GM19397 (cell line): ENCODE measurements around the gene RCOR1.
"Not testable (repeated sequence)": the region's sequence is repeated elsewhere in the genome, so short reads cannot be mapped to it uniquely, and the experiment has no call there.

Experiments used
- ATAC-seq: cut with Tn5 transposase; IDR thresholded peaks from one replicate; pipeline ENCODE4 v1.9.1; 2021; ENCODE audit warnings: mild to moderate bottlenecking, moderate library complexity; ENCODE audit not compliant: unreplicated experiment

Gene RCOR1

DNA sequence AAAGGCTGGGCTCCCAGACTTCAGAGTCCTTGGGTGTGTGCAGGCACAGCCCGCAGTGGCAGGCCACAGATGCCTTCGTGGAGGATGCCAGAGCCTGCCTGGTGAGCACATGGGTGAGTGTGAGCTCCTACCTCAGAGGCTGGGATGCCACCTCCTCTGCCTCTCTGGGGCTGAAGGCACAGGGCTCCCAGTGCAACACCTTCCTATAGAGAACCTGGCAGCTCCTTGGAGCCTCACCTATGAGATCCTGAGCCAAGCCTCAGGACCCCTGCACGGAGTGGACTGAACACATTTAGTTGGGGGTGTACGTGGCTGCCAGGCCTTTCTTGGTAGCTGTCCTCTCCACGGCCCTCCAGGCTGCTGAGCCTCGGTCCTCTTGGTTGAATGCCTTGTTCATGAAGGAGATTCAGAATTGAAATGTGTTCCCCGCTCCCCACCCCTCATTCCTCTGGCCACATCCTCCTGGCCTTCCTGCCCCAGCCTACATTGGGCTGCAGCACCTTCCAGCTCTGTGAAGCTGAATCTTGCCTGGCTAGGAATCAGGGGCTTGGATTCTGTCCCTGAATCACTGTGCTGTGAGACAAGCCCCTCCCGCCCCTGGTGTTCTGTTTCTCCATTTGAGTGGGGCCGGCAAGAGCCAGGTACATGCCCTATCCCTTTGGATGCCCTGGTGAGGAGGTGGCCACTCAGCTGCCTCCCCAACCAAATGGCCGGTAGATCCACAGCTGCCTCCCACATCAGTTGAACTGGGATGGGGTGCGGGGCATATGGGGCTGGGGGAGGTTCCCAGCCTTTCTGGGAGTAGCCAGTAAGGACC lies 146.1 kb downstream of the RCOR1 start:
- no peak for ATAC-seq

DNA sequence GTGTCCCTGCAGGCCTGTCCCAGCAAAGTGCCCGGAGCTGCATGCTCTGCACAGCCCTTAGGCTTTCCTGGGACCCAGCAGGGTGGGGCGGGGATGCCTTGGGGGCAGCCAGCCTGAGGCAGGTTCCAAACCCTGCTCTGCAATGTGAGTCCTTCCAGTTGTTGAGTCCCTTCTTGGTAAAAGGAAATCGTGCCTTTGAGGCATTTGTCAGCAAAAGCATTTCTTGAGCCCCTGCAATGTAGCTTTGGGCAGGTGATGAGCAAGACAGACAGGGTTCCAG lies 146.7 kb downstream of the RCOR1 start:
- ATAC-seq = no peak

DNA sequence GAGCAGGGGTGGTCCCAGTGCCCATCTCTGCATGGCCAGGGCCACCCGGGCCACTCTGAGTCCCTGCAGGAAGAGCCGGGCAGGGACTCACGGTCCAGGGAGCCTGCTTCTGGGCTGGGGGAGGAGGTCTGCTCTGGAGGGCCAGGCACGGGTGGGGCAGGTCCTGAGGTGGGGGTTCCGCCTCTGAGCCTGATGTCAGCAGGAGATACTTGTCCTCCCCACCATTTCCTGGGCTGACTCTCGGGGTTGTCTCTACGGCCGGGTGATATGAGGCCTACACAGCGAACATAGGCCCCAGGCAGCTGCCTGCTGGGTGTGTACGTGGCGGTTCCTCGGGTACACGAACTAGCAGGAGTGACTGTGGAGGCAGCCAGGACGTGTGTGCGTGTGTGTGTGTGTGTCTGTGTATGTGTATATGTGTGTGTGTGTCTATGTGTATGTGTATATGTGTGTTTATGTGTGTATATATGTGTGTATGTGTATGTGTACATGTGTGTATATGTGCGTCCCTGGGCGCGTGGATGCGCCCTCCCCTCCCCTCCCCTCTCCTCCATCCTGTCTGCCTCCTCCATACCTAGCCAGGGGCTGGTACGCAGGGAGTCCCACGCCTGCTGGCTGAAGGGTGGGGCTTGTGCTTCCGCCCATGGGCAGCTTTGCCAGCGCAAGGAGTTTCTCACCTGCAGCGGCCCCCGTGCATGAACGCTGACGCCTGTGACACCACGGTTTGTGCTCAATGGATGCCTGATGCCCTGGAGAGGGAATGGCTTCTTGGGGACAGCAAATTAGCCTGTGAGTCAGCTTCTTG lies 154.4 kb downstream of the RCOR1 start:
- ATAC-seq = no peak

DNA sequence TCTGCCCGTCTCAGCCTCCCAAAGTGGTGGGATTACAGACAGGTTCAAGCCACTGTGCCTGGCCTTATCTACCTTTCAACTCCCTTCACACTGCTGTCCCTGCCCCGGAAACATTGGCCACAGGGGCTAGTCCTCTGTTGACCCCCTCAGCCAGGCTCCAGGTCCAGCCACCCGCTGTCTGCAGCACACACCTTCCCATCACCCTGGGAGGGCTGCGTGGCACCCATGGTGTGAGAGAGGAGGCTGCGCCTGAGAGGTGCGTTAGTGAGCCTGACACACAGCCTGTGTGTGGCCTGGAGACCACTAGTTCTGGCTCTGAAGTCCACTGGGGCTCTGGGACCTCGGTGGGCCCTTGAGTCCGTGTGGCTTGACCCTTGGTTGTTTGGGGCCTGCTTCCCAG lies 156.4 kb downstream of the RCOR1 start:
- ATAC-seq = no peak

DNA sequence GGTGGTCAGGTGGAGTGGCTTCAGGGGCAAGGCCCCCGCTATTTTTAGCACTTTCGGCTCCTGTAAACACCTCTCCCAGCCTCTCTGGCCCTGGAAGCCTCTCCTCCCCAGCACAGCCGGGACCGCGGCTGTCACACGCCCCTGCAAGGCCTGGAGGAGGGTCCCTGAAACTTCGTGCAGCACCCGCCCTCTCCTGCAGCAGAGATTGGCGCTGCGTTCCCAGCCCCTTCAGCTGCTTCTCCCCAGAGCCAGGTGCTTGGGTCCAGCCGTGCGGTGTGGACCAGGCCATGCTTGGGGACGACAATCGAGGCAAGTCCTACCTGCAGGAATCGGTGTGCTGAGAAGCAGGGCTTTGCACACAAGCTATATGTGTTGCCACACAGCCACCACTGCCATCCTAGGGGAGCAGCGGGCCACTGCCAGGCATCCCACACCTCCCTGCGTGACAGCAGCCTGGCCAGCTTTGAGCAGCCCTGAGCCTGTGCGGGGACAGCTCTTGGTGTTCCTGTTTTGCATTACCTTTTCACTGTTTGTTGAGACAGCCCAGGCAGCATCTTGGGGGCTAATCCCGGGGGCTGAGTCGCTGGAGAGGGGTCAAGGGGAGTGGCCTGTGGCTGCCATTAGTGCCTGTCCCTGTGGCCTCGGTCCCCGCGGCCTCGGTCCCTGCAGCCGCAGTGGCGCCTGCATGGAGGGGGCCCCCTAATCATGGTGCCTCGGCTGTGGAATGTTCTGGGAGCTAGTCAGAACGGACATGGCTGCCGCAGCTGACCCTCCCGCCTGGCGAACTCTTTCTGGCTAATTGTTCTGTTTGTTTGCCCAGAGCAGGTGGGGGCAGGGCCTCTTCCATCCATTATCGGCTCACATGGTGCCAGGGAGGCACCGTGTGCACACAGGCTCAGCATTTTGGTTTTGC lies 157.2 kb downstream of the RCOR1 start:
- ATAC-seq = no peak

DNA sequence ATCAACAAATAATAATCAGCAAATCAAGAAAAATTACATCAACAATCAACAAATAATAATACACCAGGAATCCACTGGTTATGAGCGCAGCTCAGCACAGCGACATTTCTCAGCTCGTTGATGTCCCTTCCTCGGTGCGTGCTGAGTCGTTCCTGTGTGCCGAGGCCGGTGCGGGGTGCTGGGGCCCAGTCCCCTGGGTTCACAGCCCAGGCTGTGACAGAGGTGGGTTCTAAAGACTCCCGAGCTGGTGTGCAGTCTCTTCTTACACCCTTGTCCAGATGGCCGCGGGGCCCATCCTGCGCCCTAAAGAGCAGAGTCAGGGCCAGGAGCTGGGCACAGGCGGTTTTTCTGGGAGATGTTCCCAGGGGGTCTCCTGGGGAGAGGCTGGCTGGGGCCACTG lies 157.9 kb downstream of the RCOR1 start:
- ATAC-seq = no peak

DNA sequence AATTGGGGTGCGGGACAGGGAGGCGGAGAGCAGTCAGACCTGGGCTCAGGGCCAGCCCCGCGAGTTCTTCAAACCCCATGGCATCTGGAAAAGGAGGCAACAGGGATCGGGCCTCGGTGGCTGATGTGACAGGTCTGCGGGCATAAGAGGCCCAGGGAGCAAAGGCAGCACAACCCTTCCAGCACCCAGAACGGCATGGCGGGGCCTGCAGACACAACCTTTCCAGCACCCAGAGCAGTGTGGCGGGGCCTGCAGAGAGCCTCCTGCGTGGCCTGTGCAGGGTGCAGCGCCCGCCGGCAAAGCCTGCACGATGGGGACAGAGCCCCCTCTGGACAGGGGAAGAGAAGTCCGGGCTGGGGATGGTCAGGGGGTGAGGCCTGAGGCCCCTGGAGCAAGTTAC lies 158.6 kb downstream of the RCOR1 start:
- no peak for ATAC-seq

DNA sequence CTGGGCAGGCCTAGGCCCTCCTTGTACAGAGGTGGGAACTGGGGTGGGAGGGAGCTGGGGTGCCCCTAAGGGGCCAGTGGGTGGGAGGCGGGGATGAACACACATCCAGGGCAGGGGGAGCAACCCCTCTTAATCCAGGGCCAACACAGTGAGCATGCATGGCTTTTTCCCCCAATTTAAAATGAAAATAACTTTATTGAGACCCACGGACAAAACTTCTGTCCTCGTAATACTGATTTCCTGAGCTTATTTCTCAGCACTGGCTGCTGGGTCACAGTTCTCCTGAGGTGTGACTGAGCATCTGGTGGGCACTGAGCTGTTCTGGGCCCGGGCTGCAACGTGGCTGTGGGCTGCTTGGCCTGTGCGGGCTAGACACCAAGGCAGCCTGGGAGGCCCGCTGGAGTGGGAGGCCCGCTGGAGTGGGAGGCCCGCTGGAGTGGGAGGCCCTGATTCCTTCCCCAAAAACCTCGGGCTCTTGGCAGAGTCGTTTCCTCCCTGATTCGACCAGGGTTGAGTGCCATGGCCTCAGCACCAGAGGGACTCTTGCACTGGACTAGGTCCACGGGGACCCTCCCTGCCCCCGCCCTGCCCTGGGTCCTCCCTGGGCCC lies 159.9 kb downstream of the RCOR1 start:
- ATAC-seq = no peak

DNA sequence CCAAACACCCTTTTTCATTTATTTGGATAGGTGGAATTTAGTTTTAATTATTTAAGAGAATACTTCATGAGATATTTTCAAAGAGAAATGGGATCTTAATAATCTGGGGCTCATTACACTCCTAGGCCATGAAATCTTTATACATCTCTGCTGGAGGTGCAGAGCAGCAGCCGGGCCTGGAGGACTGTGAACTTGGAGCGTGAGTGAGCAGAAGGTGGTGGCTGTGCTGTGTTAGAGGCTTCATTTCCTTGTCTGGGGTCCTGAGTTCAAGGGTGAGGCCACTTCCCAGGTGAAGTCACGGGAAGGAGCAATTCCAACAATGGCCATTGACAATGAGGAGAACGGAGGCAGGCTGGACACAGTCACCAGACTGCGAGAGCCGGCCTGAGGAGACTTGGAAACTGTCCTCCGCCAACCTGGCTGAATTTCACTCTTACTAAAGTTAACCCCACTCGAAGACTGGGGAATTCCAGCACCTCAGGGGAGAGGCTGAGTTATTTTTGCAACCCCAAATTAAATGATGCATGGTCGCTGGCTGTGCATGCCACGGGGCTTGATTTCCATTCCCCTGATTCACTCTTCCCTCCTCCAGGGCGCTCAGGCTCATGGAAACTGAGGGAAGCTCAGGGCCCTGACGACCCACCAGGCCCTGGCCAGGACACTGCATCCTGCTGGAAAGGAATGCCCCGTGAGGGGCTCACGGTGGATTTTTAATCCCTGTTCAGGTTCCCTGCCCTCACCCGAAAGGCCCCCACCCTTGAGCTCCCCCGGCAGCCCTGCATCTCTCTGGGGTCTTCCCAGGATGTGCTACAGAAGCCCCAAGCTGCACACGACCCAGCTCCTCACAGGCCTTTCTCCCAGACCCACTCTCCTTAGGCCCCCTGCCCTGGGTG lies 162.2 kb downstream of the RCOR1 start:
- ATAC-seq = no peak

DNA sequence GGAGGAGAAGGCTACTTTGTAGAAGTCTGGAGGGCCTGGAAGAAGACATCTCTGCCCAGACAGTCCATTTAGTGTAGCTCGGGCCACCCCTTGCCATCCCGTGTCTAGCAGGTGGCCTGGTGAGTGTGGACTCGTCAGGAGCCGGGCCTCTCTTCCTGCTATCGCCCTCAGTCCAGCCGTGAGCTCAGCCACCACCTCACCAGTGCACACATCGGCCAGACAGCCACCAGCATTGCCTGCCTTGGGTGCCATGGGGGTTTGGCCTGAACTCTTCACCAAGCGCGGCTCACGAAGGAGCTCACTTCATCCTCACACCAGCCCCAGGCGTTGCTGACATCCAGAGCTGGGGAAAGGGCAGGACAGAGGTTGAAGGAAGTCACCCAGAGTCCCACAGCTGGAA lies 165.2 kb downstream of the RCOR1 start:
- no peak for ATAC-seq

DNA sequence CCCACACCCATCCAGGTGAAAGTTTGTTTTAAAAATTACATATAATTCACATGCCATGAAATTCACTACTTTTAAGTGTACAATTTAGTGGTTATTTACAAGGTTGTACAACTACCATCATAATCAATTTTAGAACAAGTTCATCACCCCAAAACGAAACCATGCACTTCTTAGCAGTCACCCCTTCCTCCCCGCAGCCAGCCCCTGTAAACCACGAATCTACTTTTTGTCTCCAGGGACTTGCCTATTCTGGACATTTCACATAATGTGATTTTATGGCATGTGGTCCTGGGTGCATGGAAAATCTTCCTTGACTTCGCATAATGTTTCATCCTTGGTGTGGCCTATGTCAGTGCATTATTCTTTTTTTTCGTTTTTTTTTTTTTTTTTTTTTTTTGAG lies 165.6 kb downstream of the RCOR1 start:
- no peak for ATAC-seq

DNA sequence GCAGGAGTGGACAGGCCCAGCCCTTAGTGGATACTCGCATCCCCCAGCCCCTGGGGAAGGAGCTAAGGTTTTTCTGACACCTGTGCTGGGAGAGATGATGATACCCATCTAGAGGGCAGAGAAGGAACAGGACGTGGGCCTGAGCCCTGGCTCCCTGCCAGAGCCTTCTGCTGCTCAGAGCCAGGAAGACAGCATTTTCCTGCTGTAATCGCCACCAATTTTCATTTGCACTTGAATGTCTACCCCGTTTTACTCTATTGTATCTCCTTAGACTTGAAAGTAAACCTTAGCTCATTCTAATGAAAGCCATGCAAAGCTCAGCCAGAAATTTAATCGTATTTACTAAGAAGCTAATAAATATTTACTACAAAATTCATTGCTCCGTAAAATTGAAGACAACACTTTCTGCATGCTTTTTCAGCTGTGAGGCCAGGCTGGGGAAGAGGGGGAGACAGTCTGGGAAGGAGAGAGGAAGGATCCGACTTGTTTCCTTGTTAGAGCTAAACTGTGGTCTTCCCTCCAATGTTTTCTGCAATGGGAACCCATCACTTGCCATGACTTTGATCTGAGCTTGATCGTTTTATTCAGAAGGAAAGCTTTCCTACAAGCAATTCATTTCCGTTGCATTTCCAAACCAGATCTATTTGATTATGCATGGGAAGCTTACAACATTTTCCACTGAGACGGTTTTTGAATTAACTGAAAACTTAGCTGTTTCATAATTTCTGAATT lies 167.2 kb downstream of the RCOR1 start:
- no peak for ATAC-seq

DNA sequence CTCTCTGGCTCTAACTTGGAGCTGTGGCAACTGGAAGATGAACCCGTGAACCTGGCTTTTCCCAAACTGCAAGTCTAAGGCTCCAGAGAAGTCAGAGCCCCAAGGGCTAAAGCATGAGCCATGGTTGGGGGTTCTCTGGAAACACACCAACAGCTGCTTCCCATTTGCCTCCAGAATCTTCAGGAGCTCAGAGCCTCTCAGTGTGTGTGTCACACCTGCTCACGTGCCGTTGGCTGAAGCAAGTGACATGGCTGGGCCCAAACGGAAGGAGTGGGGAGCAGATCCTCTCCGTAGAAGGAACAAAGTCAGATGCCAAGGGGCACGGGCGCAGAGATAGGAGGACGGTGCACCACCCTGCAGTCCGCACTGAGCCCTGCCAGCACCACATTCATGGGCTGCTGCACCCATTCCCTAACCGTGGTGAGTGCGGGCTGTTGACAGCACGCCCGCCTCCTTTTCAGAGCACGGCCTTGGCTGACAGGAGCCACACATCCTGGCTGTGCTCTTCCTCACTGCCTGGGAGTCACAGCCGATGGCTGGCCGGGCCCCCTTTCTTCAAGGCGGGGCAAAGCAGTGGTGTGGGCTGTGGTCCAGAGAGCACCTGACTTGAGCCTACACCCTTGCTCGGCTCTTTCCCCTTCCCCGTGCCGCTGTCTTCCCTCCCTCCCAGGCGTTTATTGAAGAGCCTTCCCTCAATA lies 168.2 kb downstream of the RCOR1 start:
- no peak for ATAC-seq

DNA sequence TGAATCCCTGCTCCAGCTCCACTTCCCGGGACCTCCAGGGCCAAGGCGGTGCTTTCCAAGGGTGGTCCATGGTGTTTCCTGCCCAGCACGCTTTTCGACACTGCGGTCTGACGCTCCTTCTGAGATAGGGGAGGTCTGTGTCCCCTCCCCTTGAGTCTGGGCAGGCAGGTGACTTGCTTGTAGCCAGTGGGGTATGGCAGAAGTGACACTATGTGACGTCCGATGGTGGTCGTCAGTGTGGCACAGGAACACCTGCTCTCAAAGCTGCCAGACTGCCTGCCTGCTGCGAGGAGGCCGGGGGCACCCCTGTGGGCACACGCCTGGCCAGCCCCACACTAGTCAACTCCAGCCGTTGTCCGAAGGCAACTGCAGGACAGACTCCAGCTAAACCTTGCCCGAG lies 168.8 kb downstream of the RCOR1 start:
- no peak for ATAC-seq

DNA sequence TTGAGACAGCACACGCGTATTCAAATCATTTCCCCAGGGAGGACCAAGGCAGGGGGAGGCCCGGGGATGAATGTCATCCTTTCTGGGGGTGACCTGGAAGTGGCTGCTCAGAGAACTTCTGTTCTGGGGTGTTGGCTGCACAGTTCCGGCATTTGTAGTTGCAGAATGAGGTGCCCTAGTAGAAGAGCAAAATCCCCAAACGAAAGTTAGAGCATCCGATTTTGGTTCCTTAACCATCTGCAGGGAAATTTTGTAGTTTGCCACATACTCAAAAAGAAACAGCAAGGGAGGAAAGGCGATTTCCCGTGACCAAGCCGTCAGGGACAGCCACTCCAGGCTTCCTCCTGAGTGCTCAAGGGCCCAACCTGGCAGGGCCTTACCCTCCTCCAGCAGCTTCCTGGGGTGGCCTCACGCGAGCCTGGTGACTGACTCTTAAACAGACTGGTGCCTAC lies 171.8 kb downstream of the RCOR1 start:
- ATAC-seq = peak; percentile 56

DNA sequence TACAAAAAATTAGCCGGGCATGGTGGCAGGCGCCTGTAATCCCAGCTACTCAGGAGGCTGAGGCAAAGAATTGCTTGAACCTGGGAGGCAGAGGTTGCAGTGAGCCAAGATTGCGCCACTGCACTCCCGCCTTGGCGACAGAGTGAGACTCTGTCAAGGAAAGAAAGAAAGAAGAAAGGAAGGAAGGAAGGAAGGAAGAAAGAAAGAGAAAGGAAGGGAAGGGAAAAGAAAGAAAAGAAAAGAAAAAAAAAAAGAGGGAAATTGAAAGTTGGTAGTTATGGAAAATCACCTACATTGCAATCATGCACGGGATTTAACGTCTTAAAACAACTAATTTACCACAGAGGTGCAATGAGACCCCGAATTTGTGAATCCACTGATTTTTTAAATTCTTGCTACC lies 173.3 kb downstream of the RCOR1 start:
- ATAC-seq = not testable (repeated sequence)

DNA sequence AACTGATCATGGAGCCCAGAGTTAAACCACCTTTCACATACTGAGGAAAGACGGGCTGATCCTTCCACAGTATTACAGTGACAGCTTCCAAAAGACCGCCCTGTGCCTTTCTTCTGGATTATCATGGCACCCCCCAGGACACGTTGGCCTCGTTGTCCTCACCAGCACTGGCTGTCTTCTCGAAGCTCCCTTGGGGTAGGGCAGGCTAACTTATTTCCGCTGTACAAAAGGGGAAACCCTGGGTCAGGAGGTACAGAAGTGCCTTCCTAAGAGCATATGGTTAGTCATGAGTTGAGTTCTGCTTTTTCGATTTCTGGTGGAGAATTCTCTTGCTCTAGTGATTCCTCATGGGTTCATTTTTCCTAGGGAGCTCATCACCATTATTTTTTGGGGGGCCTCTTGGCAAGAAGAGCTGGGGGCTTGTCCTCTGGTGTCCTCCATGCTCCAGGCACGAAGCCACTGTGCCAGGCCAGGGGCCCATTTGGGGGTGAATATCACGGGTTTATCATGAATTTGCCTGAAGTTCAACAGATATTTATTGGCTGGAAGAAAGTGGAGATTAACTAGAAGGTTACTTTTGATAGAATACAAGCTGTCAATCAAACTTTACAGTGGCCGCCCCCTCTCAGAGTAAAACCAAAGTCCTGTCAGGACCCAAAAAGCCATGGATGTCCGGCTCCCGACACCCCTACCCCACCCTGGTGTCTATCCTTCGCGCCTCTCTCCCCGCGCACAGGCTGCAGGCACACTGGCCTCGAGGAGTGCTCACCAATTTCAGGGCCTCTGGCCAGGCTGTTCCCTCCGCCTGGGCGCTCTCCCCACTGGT lies 176.0 kb downstream of the RCOR1 start:
- ATAC-seq = peak; percentile 37

DNA sequence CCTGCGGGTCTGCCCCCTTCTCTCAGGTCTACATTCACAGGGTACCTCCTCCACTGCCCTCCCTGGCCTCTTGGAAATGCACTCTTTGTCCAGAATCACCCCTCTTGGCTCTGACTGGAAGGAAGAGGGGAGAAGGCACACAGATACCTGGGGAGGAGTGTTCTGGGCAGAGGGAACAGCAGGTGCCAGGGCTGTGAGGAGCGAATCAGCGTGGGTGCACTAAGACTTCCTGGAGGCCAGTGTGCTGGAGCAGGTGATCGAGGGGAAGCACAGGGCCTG lies 176.5 kb downstream of the RCOR1 start:
- ATAC-seq = no peak
